ENCODE data around the gene CECR2. TPM values are rescaled to one million over a fixed set of nuclear protein-coding genes. Genes with fewer than 3 reads are reported as not detected.

Gene CECR2
- polyA plus RNA-seq, 4 donors, result 6.4 to 19.9 (median 12.6) TPM

GRCh38 chr22:17366830-17367229 lies 2.4 kb upstream of the CECR2 start:
- DNase-seq (ENCODE audit: low read depth in 4 of 4, low spot score in 3 of 4), result peak in 1 of 4 donors; percentile 22

- DNase-seq (ENCODE audit: low read depth in 4 of 4, low spot score in 3 of 4), result no peak
Measured at GRCh38 chr22:17368144-17368543, 1.1 kb upstream of the CECR2 start.

- peak; percentile 77 to 82 (median 78) for DNase-seq (ENCODE audit: low read depth in 4 of 4, low spot score in 3 of 4)
Measured at GRCh38 chr22:17368554-17369438, 464 bp upstream of the CECR2 start.

GRCh38 chr22:17370026-17370765 lies 936 bp downstream of the CECR2 start:
- no peak for DNase-seq (ENCODE audit: low read depth in 4 of 4, low spot score in 3 of 4)

GRCh38 chr22:17370766-17371432 lies 1.6 kb downstream of the CECR2 start:
- DNase-seq (ENCODE audit: low read depth in 4 of 4, low spot score in 3 of 4), result peak in 1 of 4 donors; percentile 22

- no peak for DNase-seq (ENCODE audit: low read depth in 4 of 4, low spot score in 3 of 4)
Measured at GRCh38 chr22:17371448-17371847, 2.2 kb downstream of the CECR2 start.

GRCh38 chr22:17373855-17374254 lies 4.6 kb downstream of the CECR2 start:
- no peak for DNase-seq (ENCODE audit: low read depth in 4 of 4, low spot score in 3 of 4)

GRCh38 chr22:17375914-17376614 lies 6.8 kb downstream of the CECR2 start:
- DNase-seq (ENCODE audit: low read depth in 4 of 4, low spot score in 3 of 4), result no peak

- DNase-seq (ENCODE audit: low read depth in 4 of 4, low spot score in 3 of 4), result no peak
Measured at GRCh38 chr22:17376950-17377349, 7.7 kb downstream of the CECR2 start.

GRCh38 chr22:17379944-17380343 lies 10.7 kb downstream of the CECR2 start:
- DNase-seq (ENCODE audit: low read depth in 4 of 4, low spot score in 3 of 4), result no peak

GRCh38 chr22:17380359-17381087 lies 11.3 kb downstream of the CECR2 start:
- DNase-seq (ENCODE audit: low read depth in 4 of 4, low spot score in 3 of 4), result no peak

- no peak for DNase-seq (ENCODE audit: low read depth in 4 of 4, low spot score in 3 of 4)
Measured at GRCh38 chr22:17381192-17381913, 12.1 kb downstream of the CECR2 start.

GRCh38 chr22:17384612-17385330 lies 15.5 kb downstream of the CECR2 start:
- no peak for DNase-seq (ENCODE audit: low read depth in 4 of 4, low spot score in 3 of 4)

- DNase-seq (ENCODE audit: low read depth in 4 of 4, low spot score in 3 of 4), result no peak
Measured at GRCh38 chr22:17387356-17387755, 18.1 kb downstream of the CECR2 start.

GRCh38 chr22:17388235-17388634 lies 19.0 kb downstream of the CECR2 start:
- no peak for DNase-seq (ENCODE audit: low read depth in 4 of 4, low spot score in 3 of 4)

- no peak for DNase-seq (ENCODE audit: low read depth in 4 of 4, low spot score in 3 of 4)
Measured at GRCh38 chr22:17390087-17390486, 20.8 kb downstream of the CECR2 start.

GRCh38 chr22:17396516-17396915 lies 27.3 kb downstream of the CECR2 start:
- DNase-seq (ENCODE audit: low read depth in 4 of 4, low spot score in 3 of 4), result no peak

GRCh38 chr22:17397756-17398547 lies 28.7 kb downstream of the CECR2 start:
- DNase-seq (ENCODE audit: low read depth in 4 of 4, low spot score in 3 of 4), result no peak
